ENCODE data around the gene PRAMEF7.
"Not testable (repeated sequence)": the region's sequence is repeated elsewhere in the genome, so short reads cannot be mapped to it uniquely, and the experiment has no call there.

GRCh38 chr1:12916310-12916709 is at the start of gene PRAMEF7:
- TF ChIP-seq GATA3, GATA2 (IDR thresholded peaks at IDR 0.05; ENCODE audit: low read depth, low read length): not testable (repeated sequence)

Measured in SH-SY5Y (cell line).